Central memory CD8-positive, alpha-beta T cell (primary cell): ENCODE results near the gene CALHM3.

Experiments
- ATAC-seq: fragments of 150-1000 bp; cut with Tn5 transposase; replicated peaks from 2 replicates; pipeline ENCODE4 v1.10.0; 2022; ENCODE audit warnings: mild to moderate bottlenecking, moderate FRiP score, moderate number of reproducible peaks; ENCODE audit not compliant: poor library complexity, severe bottlenecking; ENCODE audit errors: extremely low read depth
- DNase-seq, 2 donors: peaks; one replicate each; pipeline ENCODE4 v3.0.0; 2021; ENCODE audit warnings: low spot score in 2 of 2
- H3K27ac Mint-ChIP-seq: one replicate; pipeline ENCODE4 v1.8.0; 2022; ENCODE audit warnings: low read depth, mild to moderate bottlenecking, moderate library complexity, mixed read lengths
- H3K27me3 Mint-ChIP-seq: one replicate; pipeline ENCODE4 v1.8.0; 2022; ENCODE audit warnings: mixed read lengths
- H3K36me3 Mint-ChIP-seq: one replicate; pipeline ENCODE4 v1.8.0; 2022; ENCODE audit warnings: mild to moderate bottlenecking, moderate library complexity, mixed read lengths; ENCODE audit not compliant: insufficient read depth
- H3K4me1 Mint-ChIP-seq: one replicate; pipeline ENCODE4 v1.8.0; 2022; ENCODE audit warnings: mixed read lengths
- H3K4me3 Mint-ChIP-seq: one replicate; pipeline ENCODE4 v1.8.0; 2022; ENCODE audit warnings: mild to moderate bottlenecking, moderate library complexity, mixed read lengths
- H3K9me3 Mint-ChIP-seq: one replicate; pipeline ENCODE4 v1.8.0; 2022; ENCODE audit warnings: mixed read lengths

Gene CALHM3

DNA sequence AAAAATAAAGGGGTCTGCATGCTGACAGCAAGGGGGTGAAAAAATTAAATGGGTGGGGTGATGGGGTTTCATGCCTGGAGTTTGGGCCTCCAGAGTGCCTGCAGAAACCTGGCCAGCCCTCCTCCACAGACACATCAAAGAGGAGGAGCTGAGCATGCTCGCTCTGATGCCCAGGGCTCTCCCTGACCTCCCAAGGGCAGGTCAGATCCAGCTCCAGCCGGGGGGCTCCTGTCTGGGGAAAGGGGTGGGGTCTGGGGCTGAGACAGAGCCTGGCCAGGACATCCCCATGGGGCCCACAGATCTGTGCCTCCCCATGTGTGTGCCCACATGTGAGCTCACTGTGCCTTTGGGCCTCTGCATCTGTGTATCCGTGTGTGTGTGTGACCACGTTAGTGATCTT is 19.4 kb downstream of the CALHM3 start:
- Mint-ChIP-seq H3K4me1 (peaks cover 18% of the 10 kb centered on the region), H3K9me3 (no peaks in the 10 kb centered on the region), H3K27ac (no peak overlapping the region), H3K4me3 (peak overlapping the region; percentile 5), H3K36me3 (peaks cover 5% of the 10 kb centered on the region), H3K27me3 (no peaks in the 10 kb centered on the region)
- ATAC-seq: no peak
- no peak for DNase-seq

DNA sequence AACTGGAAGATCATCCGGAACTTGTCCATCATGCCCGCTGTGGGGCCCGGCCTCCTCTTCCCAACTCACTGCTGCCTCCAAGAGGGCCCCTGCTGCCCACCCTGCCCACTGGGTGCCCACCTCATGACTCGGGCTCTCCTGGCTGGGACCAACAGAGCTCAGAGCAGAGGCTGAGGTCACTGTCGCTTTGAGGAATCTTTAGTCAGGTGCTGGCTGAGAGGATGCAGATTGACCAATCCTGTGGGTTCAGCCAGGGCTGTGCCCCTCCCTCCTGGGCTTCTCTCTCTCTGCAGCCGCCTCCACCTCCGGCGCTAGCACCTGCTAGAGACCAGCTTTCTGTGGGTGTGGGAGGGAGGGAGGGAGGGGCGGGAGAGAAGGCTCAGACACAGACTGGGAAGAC is 20.3 kb downstream of the CALHM3 start, which contains the start of gene CALHM1:
TSS of gene CALHM1 (minus strand) at position 181 of the 400 bp plus-strand sequence. CDS start at position 32, 149 bp downstream.
- peak; percentile 19 for ATAC-seq
- H3K9me3 Mint-ChIP-seq: no peaks in the 10 kb centered on the region
- no peak within 1 kb of the TSS for H3K27ac Mint-ChIP-seq
- peak within 1 kb of the TSS; percentile 5 for H3K4me3 Mint-ChIP-seq
- H3K27me3 Mint-ChIP-seq: no peaks in the 10 kb centered on the region
- H3K36me3 Mint-ChIP-seq: peaks cover 5% of the 10 kb centered on the region
- DNase-seq: no peak
- H3K4me1 Mint-ChIP-seq: peaks cover 22% of the 10 kb centered on the region

DNA sequence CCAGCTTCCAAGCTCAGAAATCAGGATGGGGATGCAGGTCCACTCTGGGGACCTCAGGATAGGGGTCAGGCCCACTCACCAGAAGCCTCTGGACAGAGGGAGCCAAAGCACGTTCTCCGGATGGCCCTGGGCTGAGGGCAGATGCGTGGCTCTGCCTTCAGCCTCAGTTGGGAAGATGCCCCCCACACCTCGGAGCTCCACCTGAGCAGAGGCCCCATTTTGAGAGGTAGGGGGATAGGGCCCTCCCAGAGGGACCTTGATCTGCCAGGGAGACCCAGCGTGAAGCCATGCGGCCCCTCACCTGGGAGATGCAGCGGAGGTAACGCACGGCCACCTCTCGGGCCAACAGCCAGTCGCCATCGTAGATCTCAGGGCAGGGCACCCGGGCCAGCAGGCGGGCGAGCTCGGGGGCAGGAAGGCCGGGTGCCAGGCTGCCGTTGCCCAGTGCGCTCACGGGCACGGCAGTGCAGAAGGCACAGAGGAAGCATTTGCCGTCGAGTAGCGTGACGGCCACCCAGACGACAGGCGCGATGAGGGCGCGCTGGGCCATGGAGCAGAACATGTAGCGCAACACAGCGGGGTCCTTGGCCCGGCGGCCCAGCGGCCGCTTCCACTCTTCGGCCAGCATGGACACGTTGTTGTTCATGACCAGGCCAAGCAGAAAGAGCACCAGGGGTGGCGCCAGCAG is 21.0 kb downstream of the CALHM3 start:
- Mint-ChIP-seq H3K4me3 (no peak overlapping the region), H3K27me3 (no peaks in the 10 kb centered on the region), H3K27ac (no peak overlapping the region)

DNA sequence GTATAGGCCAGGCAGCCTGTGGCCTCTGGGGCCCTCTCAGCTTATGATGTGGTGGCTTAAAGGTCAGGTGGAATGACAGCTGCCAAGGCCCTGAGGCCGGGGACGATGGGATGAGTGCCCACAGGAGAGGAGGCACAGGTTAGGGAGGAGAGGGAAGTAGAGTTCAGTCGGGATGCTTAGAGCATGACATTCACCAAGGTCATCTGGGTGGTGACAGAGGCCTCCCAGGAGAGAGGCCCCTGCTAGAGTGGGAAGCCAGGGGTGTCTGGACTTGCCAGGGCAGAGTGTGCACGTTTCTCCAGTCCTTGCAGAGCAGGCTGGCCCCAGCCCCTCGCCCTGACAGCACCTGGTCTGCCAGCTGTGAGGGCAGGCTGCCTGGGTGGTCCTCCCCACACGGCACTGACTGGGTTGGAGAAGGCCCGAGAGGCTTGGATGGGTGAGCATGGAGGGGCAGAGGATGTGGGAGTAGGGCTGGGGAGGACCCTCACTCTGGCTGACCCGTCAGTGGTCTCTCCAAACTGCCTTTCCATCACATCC is 21.8 kb downstream of the CALHM3 start:
- Mint-ChIP-seq H3K9me3 (no peaks in the 10 kb centered on the region), H3K4me3 (peak overlapping the region; percentile 14), H3K36me3 (peaks cover 5% of the 10 kb centered on the region), H3K4me1 (peaks cover 37% of the 10 kb centered on the region), H3K27me3 (no peaks in the 10 kb centered on the region), H3K27ac (peak overlapping the region; percentile 56)
- no peak for DNase-seq
- ATAC-seq: no peak

More for the DNA sequence above, 21.0 kb downstream of the CALHM3 start:
- peaks cover 29% of the 10 kb centered on the region for H3K4me1 Mint-ChIP-seq
- peaks cover 5% of the 10 kb centered on the region for H3K36me3 Mint-ChIP-seq
- no peak for DNase-seq
- H3K9me3 Mint-ChIP-seq: no peaks in the 10 kb centered on the region
- no peak for ATAC-seq

DNA sequence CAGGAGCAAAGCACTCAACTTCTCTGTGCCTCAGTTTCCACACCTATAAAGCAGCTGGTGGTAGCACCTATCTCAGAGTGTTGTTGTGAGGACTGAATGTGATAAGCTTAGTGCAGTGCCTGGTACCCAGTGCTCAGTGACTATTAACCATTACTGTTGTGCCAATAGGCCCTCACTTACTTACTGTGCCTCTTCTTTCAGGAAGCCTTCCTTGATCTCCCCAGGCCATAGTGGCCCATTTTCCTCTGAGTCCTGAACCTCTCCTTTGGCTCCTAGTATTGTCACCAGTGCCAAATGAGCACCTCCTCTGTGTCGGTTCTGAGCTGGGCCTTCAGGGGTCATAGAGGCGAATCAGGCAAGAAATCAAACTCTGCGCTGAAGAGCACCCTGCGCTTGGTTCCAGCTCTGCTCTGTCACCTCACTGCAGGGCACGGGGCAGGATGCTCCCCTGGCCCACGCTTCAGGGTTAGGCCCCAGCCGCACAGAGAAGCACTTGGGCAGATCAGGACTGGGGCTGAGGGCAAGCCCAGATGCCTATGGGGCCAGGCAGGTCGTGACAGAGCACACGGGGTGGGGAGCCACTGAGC is 22.9 kb downstream of the CALHM3 start:
- Mint-ChIP-seq H3K27ac (no peak overlapping the region), H3K27me3 (no peaks in the 10 kb centered on the region), H3K36me3 (peaks cover 5% of the 10 kb centered on the region), H3K4me3 (peak overlapping the region; percentile 14), H3K9me3 (no peaks in the 10 kb centered on the region), H3K4me1 (peaks cover 43% of the 10 kb centered on the region)
- no peak for DNase-seq
- ATAC-seq: no peak

DNA sequence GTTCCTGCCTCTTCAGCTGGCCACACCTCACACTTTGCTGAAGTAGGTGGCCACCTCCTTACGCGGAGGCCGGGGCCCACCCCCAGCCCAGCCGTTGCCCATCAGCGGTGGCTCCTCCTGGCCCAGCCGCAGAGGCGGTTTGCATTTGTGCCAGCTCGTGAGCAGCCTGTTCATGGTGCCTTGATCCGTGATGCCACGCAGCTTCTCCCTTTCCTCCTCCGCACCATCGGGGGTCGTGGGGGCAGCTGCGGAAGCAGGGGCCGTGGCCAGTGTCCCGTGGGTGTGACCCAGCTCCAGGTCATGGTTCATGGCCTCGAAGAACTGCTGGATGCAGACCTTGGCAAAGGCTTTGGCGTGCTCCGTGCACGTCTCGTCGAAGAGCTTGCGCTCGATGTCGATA is 23.8 kb downstream of the CALHM3 start:
- no peak for ATAC-seq

DNA sequence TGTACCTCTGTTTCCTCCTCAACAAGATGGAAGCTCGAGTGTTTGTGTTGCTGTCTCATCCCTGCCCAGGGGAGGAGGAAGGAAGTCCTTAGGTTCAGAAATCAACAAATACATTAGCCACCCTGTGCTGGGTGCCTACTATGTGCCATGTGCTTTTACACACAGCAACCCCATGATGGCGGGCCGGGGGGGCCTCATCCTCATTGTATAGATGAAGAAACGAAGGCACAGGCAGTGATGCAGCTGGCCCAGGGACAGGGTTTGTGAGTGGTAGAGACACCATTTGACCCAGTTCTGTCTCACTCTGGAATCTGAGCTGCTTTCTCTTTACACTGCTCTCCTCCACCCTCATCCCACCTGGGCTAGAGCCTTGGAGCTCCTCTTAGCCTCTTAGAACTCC is 25.0 kb downstream of the CALHM3 start:
- H3K27me3 Mint-ChIP-seq: no peaks in the 10 kb centered on the region
- peak overlapping the region; percentile 90 for H3K4me3 Mint-ChIP-seq
- H3K36me3 Mint-ChIP-seq: peaks cover 8% of the 10 kb centered on the region
- DNase-seq: no peak
- ATAC-seq: no peak
- H3K27ac Mint-ChIP-seq: peak overlapping the region; percentile 84
- no peaks in the 10 kb centered on the region for H3K9me3 Mint-ChIP-seq
- H3K4me1 Mint-ChIP-seq: peaks cover 53% of the 10 kb centered on the region

More for the DNA sequence above, 23.8 kb downstream of the CALHM3 start:
- no peaks in the 10 kb centered on the region for H3K9me3 Mint-ChIP-seq
- no peaks in the 10 kb centered on the region for H3K27me3 Mint-ChIP-seq
- no peak overlapping the region for H3K4me3 Mint-ChIP-seq
- DNase-seq: no peak
- peaks cover 52% of the 10 kb centered on the region for H3K4me1 Mint-ChIP-seq
- peaks cover 5% of the 10 kb centered on the region for H3K36me3 Mint-ChIP-seq
- no peak overlapping the region for H3K27ac Mint-ChIP-seq

DNA sequence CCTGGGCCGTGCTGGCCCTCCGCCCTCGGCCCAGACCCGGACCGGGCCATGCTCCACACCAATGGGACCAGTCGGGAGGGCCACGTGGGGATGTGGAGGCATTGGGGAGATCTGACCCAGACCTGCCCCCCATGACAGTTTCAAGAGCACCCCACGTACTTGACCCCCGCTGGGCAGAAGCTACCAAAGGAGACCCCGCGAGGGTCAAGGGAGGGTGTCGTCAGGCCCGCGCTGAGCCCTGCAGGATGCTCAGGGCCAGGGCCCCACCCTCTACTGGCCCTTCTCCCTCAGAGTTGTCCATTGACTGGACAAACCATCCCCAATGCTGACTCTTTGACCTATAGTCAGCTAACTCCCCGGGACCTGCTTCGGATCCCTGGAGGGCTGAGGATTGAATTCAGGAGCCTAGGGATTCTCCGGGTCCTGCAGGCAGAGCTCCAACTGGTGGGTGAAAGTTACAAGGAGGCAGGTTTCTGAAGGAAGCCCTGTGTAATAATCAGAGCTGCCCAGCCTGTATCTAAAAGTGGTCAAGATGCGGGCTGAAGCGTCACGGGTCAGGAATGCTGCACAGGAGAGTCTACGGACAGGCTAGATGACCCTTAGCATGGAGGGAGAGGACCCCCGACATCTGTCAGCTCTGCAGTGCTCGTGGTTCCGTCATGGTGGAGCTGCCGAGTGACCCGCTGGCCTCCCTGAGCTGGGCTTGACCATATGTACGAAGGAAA is 26.4 kb downstream of the CALHM3 start:
- DNase-seq (no peak), ATAC-seq (no peak)
- H3K4me1 Mint-ChIP-seq: peaks cover 64% of the 10 kb centered on the region
- peak overlapping the region; percentile 90 for H3K4me3 Mint-ChIP-seq
- peak overlapping the region; percentile 84 for H3K27ac Mint-ChIP-seq
- H3K27me3 Mint-ChIP-seq: no peaks in the 10 kb centered on the region
- H3K9me3 Mint-ChIP-seq: no peaks in the 10 kb centered on the region
- peaks cover 16% of the 10 kb centered on the region for H3K36me3 Mint-ChIP-seq

DNA sequence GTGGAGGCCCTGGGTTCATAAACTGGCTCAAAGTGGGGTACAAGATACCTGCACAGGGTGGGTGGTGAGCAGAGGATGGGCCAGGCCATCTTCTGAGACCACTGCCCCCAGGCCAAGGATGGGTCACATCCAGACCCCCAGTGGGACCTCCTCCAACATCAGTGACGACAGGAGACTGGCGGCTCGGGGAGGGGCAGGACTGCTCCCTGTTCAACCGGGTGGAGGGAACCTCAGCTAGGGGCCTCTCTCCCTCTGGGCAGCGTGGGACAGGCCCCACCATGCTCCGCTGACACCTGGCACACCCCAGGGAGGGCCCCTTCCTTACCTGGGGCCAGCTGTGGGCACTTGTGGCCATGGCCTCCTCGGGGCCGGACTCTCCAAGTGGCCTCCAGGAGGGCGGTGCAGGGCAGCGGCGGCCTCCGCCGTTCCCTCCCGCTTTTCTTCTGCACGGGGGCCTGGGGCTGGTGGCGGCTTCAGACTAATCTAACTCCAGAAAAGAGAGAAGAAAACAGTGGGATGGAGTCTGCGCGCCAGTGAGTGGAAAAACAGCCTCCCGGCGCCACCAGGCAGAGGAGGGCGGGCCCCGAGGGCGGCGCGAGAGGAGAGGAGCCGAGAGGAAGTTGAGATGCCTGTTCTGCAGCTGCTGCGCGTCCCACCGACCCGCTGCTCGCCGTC is 27.1 kb downstream of the CALHM3 start, which contains the start of gene CALHM2:
TSS of gene CALHM2 (minus strand) at position 540 of the 675 bp plus-strand sequence. CDS start 2,429 bp downstream, outside the sequence.
- no peaks in the 10 kb centered on the region for H3K27me3 Mint-ChIP-seq
- no peaks in the 10 kb centered on the region for H3K9me3 Mint-ChIP-seq
- peak within 1 kb of the TSS; percentile 90 for H3K4me3 Mint-ChIP-seq
- peak in 1 of 2 donors; percentile 21 for DNase-seq
- H3K36me3 Mint-ChIP-seq: peaks cover 19% of the 10 kb centered on the region
- H3K4me1 Mint-ChIP-seq: peaks cover 66% of the 10 kb centered on the region
- H3K27ac Mint-ChIP-seq: peak within 1 kb of the TSS; percentile 84
- ATAC-seq: peak; percentile 67

DNA sequence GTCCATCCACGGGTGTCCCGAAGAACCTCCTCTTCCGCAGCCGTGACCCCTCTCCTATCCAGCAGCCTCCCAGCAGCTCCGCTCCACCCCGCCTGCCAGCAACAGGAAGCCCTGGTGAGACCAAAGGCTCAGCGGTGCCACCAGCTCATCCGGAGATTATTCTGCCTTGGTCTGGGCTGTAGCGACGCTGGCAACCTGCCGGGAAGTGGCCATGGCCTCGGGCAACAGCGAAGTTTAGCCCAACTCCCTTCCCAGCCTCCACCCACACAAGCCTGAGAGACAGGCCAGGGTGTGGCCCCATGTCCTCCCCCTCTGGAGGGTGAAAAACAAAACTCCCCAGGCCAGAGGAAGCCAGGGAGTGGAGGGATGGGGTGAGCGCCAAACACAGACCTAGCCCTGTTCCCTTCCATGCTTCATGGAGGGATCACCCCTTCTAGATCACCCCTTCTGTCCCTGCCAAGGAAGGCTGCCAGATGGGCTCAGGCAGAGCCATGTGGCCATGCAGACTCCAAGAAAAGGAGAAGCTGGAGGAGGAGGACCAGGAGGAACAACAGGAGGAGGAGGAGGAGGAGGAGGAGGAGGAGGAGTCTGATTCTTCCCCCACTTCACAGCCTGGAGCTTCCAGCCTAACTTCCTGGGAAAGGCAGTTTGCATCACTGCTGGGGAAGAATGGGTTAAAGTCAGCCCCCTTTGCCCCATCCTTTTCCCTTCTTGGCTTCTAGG is 27.8 kb downstream of the CALHM3 start:
- Mint-ChIP-seq H3K9me3 (no peaks in the 10 kb centered on the region), H3K27ac (peak overlapping the region; percentile 84), H3K4me3 (peak overlapping the region; percentile 90), H3K36me3 (peaks cover 19% of the 10 kb centered on the region), H3K27me3 (no peaks in the 10 kb centered on the region), H3K4me1 (peaks cover 71% of the 10 kb centered on the region)
- peak; percentile 24 to 30 for DNase-seq
- ATAC-seq: peak; percentile 69

DNA sequence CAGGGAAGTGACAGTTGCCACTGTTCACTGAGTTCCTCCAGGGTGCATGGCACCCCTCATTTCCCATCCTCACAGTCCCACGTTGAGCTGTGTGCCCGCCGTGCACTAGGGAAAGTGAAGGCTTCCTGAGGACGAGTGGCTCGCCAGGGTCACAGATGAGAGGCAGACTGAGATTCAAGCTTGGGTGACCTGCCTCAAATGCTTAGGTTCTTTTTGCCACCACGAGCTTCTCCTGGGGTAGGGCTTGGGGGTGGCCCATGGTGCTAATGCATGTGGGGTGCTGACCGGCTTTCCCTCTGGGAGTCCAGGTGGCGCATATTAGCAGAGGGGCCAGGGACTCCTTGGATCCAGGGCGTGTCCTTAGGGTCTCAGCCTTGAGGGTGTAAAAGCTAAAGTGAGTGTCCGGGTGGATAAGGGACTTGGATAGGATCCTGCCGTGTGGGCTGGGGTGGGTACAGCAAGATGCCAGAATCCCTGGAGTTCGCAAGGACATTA is 28.8 kb downstream of the CALHM3 start:
- ATAC-seq: no peak
- H3K4me1 Mint-ChIP-seq: peaks cover 73% of the 10 kb centered on the region
- no peaks in the 10 kb centered on the region for H3K9me3 Mint-ChIP-seq
- DNase-seq: no peak
- peaks cover 17% of the 10 kb centered on the region for H3K36me3 Mint-ChIP-seq
- peak overlapping the region; percentile 90 for H3K4me3 Mint-ChIP-seq
- peak overlapping the region; percentile 84 for H3K27ac Mint-ChIP-seq
- no peaks in the 10 kb centered on the region for H3K27me3 Mint-ChIP-seq
